CD4-positive, alpha-beta T cell treated with Interleukin-21 for 1 hour (primary cell): ENCODE data around the gene U2AF1L4.
"Not testable (repeated sequence)": the region's sequence is repeated elsewhere in the genome, so short reads cannot be mapped to it uniquely, and the experiment has no call there.

Source experiments
- DNase-seq: peaks from one replicate; pipeline ENCODE4 v3.0.0-alpha.2; 2020

U2AF1L4 gene

DNA sequence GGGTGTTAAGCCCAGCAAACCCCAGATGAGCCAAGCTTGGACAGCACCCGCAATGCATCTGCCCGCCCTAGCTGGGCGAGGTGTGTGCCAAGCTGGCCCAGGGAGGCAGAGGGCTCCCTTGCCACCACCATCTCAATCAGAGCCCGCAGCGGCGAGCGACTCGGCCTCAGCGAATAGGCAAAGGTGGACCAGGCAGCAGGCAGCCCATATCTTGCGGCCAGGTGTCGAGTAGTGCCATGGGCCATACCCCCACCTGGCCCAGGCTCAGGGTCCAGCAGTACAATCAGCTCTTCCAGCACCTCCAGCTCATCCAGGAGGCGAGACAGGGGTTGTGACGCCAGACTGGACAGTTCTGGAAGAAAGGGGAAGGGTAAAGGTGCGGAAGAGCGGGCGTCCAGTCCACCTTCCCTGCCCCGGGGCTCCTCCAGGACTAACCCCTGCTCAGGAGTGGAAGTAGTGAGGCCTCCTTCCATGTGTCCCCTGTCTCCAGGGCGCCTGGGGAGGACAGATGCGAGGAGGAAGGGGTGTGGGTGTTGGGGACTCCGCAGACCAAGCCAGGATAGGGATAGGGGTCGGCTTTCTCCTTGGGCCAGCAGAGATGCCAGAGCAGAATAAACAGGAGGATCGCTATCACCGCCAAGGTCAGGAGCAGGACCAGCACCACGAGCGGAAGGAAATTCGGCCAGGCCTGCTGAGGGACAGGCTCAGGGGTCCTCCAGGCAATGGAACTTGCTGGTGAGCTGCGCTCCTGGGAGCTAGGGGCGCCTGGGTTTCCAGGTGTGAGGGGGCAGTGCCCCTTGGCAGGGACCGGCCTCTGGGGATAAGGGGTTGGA lies 5.7 kb downstream of the U2AF1L4 start:
- no peak for DNase-seq

DNA sequence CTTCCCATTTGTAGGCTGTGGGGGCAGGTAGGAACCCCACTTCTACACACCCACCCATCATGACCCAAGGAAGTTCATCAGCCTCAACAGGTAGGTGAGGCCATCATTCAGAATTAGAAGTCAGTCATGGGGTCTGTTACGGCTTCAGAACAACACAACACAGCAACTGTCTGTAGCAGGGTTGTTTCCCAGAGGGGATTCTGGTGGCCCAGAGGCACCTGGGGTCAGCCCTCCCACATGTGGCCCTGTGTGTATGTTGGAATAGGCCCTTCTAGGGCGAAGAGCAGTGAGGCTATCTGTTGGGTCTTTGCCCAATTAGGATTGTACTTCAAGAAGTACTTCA lies 6.4 kb downstream of the U2AF1L4 start:
- no peak for DNase-seq

DNA sequence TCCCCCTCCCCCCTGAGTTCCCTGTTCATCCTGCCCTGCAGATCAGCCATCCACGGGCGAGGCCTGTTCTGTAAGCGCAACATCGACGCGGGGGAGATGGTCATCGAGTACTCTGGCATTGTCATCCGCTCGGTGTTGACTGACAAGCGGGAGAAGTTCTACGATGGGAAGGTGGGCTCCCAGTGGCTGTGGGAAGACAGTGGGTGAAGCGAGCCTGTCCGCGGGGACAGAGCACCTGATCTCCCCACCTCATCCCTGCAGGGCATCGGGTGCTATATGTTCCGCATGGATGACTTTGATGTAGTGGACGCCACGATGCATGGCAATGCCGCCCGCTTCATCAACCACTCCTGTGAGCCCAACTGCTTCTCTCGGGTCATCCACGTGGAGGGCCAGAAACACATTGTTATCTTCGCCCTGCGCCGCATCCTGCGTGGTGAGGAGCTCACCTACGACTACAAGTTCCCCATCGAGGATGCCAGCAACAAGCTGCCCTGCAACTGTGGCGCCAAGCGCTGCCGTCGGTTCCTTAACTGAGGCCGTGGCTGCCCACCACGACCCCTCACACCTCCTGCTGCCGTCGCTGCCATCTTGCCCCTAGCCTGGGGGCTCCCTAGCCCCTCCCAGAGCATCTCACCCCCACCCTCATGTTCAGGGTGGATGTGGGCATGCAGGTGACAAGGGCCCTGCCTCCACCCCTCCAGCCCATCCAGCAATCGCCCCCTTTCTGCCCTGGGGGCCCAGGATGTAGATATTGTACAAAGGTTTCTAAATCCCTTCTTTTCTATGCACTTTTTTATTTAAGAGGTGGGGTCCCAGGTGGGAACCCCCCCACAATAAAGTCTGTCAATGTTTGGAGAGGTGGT lies 7.0 kb downstream of the U2AF1L4 start:
- DNase-seq: no peak

DNA sequence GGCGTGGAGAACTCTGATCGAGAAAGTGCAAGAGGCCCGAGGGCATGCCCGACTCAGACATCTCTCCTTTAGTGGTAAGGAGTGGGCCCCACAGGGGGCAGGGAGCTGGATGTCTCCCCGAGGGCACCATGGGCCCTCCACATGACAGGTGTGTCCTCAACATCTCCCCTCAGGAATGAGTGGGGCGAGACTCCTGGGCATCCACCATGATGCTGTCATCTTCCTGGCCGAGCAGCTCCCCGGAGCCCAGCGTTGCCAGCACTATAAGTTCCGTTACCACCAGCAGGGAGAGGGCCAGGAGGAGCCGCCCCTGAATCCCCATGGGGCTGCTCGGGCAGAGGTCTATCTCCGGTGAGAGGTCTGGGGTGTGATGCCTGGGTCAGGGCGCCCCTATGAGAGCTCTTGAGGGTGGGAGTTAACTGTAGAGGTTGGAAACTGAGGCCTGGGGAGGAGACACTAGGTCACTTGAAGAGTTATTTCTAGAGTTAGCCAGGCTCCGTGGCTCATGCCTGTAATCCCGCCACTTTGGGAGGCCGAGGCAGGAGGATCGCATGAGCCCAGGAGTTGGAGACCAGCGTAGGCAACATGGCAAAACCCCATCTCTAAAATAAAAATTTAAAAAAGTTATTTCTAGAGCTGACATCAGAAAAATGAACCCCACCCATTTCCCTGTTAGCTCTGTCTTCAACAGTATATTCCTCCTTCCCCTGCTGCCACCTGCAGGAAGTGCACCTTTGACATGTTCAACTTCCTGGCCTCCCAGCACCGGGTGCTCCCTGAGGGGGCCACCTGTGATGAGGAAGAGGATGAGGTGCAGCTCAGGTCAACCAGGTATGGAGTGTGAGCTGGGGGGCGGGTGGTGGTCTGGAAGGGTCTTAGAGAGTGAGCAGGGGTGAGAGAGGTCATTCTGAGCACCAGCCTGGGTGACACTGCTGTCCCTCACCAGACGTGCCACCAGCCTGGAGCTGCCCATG lies 8.0 kb downstream of the U2AF1L4 start:
- peak; percentile 36 for DNase-seq

DNA sequence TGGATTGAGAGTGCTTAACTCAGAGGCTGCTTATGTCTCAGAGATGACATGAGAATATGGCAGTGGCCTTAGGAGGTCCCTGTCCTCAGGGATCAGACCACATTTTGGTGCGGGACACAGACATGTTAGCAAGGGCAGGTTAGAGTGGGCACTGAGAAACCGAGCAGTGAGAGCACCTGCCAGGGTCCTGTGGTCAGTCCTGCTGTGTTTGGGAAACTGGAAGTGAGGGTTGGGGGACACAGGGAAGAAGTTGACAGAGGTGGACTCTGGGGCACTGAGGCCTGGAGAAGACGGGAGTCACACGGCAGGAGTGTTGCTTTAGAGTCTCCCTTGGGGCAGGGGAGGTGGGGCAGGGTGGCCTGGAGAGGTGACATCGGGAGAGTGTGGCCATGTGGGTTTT lies 10.3 kb downstream of the U2AF1L4 start:
- no peak for DNase-seq

DNA sequence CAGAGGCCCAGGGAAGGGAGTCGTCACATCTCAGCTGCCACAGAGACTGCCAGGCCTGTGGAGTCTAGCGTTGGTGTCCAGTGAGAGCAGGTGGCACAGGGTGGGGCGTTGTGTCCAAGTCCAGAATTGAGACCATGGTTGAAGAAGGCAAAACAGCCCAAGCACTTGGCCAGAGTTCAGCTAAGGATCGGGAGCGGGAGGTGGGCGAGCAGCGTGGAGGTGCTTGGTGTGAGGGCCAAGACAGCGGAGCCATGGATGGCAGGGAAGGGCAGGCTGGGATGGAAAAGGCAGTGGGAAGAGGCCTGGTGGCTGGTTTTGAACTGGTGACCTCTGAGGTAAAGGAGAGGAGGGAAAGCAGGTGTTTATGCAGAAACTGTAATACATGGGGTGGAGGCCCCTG lies 10.9 kb downstream of the U2AF1L4 start:
- no peak for DNase-seq

DNA sequence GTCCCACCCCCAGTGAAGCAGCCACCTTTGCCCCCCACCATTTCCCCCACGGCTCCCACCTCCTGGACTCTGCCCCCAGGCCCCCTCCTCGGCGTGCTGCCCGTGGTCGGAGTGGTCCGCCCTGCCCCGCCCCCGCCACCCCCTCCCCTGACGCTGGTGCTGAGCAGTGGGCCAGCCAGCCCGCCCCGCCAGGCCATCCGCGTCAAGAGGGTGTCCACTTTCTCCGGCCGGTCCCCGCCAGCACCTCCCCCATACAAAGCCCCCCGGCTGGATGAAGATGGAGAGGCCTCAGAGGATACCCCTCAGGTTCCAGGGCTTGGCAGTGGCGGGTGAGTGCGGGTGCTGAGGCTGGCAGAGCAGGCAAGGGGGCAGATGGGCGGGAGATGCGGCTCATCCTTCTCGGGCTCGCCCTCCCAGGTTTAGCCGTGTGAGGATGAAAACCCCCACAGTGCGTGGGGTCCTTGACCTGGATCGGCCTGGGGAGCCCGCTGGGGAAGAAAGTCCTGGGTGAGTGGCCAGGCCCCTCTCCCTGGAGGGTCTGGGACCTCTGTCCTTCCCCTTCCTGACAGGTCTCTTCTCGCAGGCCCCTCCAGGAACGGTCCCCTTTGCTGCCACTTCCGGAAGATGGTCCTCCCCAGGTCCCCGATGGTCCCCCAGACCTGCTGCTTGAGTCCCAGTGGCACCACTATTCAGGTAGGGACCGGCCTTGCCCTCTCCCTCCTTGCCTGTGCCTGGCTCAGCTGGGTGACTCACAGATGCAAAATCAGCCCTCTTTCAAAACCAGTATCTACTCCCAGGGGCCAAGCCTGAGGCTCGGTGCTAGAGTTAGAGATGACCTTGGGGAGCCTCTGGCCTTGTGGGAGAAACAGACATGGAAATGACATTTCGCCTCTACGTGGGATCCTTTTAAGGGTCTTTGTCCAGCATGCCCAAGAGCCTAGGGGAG lies 11.8 kb downstream of the U2AF1L4 start:
- DNase-seq: no peak

DNA sequence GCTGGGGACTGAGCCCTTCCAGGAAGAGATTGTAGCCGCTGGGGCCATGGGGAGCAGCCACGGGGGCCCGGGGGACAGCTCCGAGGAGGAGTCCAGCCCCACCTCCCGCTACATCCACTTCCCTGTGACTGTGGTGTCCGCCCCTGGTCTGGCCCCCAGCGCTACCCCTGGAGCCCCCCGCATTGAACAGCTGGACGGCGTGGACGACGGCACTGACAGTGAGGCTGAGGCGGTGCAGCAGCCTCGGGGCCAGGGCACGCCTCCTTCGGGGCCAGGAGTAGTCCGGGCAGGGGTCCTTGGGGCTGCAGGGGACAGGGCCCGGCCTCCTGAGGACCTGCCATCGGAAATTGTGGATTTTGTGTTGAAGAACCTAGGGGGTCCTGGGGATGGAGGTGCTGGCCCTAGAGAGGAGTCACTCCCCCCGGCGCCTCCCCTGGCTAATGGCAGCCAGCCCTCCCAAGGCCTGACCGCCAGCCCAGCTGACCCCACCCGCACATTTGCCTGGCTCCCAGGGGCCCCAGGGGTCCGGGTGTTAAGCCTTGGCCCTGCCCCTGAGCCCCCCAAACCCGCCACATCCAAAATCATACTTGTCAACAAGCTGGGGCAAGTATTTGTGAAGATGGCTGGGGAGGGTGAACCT lies 12.6 kb downstream of the U2AF1L4 start:
- no peak for DNase-seq

DNA sequence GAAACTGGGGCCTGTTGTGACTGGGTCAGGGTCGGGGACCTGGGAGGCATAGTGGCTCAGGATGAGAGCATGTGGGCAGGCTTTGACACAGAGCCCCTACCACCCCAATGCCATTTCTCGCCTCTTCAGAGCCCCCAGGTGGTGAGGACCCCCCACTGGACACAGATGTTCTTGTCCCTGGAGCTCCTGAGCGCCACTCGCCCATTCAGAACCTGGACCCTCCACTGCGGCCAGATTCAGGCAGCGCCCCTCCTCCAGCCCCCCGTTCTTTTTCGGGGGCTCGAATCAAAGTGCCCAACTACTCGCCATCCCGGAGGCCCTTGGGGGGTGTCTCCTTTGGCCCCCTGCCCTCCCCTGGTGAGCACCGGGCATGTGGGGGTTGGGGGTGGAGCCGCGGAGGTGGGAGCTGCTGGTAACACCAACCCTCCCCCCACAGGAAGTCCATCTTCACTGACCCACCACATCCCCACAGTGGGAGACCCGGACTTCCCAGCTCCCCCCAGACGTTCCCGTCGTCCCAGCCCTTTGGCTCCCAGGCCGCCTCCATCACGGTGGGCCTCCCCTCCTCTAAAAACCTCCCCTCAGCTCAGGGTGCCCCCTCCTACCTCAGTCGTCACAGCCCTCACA lies 13.3 kb downstream of the U2AF1L4 start:
- no peak for DNase-seq

DNA sequence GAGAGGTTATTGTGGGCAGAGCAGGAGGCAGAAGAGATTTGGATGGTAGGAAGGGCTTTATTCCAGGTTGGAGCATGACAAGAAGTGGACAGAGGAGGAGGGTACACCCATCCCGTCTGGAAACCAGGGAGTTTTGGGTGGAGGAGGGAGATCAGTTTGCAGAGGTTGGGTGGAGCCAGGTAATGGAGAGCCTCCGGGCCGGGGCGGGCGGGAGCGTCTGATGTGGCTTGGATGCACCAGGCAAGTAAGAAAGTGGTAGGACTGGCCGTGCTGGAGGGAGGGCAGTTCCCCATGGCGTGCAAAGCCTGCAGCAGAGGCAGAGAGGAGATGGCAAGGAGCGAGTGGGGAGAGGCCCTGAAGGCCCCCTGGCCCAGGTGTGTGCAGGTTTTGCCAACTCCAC lies 13.9 kb downstream of the U2AF1L4 start:
- no peak for DNase-seq

DNA sequence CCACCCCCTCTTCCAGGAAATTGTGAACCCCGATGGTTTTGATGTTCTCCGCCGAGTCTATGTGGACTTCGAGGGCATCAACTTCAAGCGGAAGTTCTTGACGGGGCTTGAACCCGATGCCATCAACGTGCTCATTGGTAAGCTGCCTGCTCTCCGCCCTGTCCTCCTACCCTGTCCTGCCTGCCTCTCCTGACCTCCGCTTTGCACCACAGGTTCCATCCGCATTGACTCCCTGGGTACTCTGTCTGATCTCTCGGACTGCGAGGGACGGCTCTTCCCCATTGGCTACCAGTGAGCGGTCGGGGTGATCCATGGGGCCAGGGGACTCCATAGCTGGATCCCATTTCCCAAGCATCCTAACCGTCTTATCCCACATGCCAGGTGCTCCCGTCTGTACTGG lies 14.9 kb downstream of the U2AF1L4 start:
- DNase-seq: no peak

DNA sequence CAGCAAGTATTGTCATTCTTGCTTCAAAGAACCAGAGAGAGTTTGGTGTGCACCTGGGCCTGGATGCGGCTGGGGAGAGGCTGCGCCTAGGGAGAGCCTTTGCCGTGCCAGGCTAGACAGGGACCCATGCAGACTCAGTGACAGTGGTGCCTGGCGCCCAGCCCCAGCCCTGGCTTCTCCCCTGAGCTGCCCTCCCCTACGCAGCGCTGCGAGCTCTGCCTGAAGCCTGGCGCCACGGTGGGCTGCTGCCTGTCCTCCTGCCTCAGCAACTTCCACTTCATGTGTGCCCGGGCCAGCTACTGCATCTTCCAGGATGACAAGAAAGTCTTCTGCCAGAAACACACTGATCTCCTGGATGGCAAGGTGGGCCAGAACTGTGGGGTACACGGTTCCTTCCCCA lies 15.5 kb downstream of the U2AF1L4 start:
- DNase-seq: no peak

DNA sequence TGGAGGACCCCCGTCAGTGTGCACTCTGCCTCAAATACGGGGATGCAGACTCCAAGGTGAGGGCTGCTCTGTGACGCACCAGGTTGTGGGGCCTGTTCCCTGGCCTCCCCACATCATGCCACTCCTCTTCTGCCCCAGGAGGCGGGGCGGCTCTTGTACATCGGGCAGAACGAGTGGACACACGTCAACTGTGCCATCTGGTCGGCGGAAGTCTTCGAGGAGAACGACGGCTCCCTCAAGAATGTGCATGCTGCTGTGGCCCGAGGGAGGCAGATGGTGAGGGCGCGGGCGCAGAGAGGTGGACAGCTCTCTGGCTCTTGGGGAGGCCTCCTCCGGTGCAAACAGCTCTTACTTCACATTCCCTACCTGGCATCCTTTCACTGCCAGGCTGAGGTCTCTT lies 16.2 kb downstream of the U2AF1L4 start:
- no peak for DNase-seq

DNA sequence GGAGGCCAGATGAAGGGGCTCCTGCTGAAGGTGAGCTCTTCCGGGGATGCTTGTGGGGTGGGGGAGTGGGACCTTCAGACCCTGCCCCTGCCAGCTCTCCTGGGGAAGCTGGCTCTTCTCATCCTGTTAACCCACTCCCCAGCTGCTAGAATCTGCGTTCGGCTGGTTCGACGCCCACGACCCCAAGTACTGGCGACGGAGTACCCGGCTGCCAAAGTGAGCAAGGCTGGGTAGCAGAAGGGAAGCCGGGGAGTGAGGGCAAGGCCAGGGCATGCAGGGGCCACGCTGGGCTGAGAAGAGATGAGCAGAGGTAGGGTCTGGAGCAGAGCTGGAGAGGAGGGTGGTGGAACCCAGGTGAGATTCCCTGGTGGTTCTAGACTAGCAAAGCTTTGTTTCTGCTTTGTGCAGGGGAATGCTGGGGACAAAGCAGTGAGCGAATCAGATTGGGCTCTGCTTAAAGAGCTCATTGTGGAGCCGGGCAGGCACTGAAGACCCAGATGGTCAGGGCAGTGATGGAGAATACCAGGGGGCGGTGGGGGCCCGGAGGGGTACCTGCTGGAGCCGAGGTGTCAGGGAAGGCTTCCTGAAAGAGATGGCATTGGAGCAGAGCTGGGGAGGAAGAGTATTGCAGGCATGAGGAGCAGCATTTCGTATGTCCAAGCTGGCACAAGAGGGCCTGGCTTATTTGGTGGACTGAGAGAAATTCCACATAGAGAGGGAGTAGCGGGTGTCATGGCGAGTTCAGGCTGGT lies 17.1 kb downstream of the U2AF1L4 start:
- no peak for DNase-seq

DNA sequence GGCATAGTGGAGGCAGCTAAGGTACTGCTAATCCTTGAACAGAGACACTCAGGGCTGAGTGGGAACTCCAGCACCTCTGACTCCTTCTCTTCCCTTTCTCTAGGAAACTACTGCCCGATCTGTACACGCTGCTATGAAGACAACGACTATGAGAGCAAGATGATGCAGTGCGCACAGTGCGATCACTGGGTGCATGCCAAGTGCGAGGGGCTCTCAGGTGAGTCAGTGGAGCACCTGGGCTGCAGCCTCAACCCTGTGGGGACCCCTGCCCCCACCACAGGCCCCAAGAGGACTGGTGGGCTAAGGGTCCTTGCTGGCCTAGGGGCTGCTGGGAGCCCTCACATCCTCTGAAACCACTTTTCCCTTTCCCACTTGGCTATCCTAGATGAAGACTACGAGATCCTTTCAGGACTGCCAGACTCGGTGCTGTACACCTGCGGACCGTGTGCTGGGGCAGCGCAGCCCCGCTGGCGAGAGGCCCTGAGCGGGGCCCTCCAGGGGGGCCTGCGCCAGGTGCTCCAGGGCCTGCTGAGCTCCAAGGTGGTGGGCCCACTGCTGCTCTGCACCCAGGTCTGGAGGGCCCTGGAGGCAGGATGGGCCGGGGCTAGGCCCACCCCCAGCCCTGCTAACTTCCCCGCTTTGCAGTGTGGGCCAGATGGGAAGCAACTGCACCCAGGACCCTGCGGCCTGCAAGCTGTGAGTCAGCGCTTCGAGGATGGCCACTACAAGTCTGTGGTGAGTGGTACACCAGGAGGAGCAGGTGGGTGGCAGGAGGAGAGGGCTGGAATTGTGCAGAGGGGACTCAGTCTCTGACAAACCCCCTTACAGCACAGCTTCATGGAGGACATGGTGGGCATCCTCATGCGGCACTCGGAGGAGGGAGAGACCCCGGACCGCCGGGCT lies 17.9 kb downstream of the U2AF1L4 start:
- no peak for DNase-seq

DNA sequence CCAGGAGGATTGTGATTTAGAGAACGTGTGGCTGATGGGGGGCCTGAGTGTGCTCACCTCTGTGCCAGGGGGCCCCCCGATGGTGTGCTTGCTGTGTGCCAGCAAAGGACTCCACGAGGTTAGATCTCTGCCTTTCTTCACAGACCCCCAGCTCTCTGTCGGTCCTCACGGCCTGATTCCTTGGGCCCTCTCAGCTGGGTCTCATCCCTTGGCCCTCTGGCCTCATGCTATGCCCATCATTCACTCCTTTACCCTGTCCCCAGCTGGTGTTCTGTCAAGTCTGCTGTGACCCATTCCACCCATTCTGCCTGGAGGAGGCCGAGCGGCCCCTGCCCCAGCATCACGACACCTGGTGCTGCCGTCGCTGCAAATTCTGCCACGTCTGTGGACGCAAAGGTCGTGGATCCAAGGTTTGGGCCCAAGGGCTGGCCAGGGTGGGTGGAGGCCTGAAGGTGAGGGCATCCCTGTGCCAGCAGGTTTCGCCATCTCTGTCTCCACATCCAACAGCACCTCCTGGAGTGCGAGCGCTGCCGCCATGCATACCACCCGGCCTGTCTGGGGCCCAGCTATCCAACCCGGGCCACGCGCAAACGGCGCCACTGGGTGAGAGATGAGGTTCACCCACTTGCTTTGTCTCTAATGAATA lies 19.9 kb downstream of the U2AF1L4 start:
- DNase-seq: no peak

DNA sequence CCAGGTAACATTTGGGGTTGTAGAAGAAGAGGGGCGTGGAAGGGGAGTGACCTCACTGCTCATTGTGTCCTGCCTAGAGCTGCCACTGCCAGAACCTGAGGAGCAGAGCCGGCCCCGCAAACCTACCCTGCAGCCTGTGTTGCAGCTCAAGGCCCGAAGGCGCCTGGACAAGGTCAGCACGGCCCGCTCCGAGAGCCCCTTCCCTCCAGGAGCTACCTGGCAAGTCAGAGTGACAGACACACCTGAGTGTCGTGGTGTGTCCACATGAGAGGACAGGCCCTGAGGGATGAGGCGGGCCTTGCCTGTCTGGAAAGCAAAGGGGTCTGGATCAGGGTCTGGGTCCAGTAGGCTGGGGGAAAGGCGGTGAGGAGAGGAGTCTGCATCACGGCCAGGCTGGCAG lies 20.7 kb downstream of the U2AF1L4 start:
- no peak for DNase-seq

DNA sequence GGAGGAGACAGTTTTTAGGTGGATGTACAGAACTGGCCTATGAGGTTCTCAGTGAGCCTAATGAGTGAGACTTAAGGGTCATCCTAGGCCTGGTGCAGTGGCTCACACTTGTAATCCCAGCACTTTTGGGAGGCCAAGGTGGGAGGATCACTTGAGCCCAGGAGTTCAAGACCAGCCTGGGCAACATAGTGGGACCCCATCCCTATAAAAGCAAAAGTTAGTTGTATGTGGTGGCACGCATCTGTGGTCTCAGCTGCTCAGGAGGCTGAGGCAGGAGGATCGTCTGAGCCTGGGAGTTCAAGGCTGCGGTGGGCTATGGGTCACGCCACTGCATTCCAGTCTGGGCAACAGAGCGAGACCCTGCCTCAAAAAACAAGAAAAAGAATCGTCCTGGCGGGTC lies 21.1 kb downstream of the U2AF1L4 start:
- DNase-seq: not testable (repeated sequence)

DNA sequence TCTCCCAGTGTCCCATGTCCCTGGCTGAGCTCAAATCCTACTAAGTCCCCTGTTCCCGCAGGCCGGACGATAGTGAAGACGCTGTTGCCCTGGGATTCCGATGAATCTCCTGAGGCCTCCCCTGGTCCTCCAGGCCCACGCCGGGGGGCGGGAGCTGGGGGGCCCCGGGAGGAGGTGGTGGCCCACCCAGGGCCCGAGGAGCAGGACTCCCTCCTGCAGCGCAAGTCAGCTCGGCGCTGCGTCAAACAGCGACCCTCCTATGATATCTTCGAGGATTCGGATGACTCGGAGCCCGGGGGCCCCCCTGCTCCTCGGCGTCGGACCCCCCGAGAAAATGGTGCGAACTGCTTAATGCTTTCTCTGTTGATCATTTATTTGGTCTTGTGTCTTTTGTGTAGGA lies 21.5 kb downstream of the U2AF1L4 start:
- no peak for DNase-seq
